Neutrophil (primary cell): ENCODE results near the gene PTDSS2.

Experiments used
- H3K27ac ChIP-seq: fragments of 200-600 bp; sonication (generic); 2 replicates; pipeline ENCODE4 v1.5.1; 2016; ENCODE audit warnings: mild to moderate bottlenecking, moderate library complexity
- H3K27me3 ChIP-seq: fragments of 200-600 bp; sonication (generic); 2 replicates; pipeline ENCODE4 v1.6.0; 2016; ENCODE audit warnings: mild to moderate bottlenecking
- H3K36me3 ChIP-seq: fragments of 200-600 bp; sonication (generic); 2 replicates; pipeline ENCODE4 v1.5.1; 2017
- H3K4me1 ChIP-seq, 2 experiments: fragments of 200-600 bp in 1 of 2; sonication (generic) in 1 of 2; 1 replicate in 1 of 2; 2 replicates in 1 of 2; pipeline versions ENCODE4 v1.5.1 to v1.6.1; 2013 to 2016; ENCODE audit warnings: low read depth in 1 of 2, low read length in 1 of 2, mild to moderate bottlenecking in 1 of 2, moderate library complexity in 1 of 2; ENCODE audit not compliant: control insufficient read depth in 1 of 2, insufficient read depth in 1 of 2
- H3K4me3 ChIP-seq, 2 experiments: fragments of 200-600 bp in 1 of 2; sonication (generic) in 1 of 2; 1 replicate in 1 of 2; 2 replicates in 1 of 2; pipeline ENCODE4 v1.5.1; 2013 to 2016; ENCODE audit warnings: low read depth in 1 of 2, low read length in 1 of 2, mild to moderate bottlenecking in 1 of 2, moderate library complexity in 1 of 2
- H3K9me3 ChIP-seq: fragments of 200-600 bp; sonication (generic); 2 replicates; pipeline ENCODE4 v1.5.1; 2016
- TF ChIP-seq, protein P1 (sequence below): fragments of 200-600 bp; sonication (generic); IDR thresholded peaks from 2 replicates; pipeline ENCODE4 v1.5.1; 2016; ENCODE audit warnings: antibody characterized with exemption

PTDSS2 gene

GRCh38 chr11:489610-490185, 39.6 kb downstream of the PTDSS2 start:
- Histone ChIP-seq H3K4me3 (no peak overlapping the region), H3K9me3 (no peaks in the 10 kb centered on the region), H3K27ac (no peak overlapping the region), H3K27me3 (no peaks in the 10 kb centered on the region), H3K4me1 (no peaks in the 10 kb centered on the region), H3K36me3 (peaks cover 32% of the 10 kb centered on the region)
- TF ChIP-seq, protein P1, sequence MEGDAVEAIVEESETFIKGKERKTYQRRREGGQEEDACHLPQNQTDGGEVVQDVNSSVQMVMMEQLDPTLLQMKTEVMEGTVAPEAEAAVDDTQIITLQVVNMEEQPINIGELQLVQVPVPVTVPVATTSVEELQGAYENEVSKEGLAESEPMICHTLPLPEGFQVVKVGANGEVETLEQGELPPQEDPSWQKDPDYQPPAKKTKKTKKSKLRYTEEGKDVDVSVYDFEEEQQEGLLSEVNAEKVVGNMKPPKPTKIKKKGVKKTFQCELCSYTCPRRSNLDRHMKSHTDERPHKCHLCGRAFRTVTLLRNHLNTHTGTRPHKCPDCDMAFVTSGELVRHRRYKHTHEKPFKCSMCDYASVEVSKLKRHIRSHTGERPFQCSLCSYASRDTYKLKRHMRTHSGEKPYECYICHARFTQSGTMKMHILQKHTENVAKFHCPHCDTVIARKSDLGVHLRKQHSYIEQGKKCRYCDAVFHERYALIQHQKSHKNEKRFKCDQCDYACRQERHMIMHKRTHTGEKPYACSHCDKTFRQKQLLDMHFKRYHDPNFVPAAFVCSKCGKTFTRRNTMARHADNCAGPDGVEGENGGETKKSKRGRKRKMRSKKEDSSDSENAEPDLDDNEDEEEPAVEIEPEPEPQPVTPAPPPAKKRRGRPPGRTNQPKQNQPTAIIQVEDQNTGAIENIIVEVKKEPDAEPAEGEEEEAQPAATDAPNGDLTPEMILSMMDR, result no peak

DNA sequence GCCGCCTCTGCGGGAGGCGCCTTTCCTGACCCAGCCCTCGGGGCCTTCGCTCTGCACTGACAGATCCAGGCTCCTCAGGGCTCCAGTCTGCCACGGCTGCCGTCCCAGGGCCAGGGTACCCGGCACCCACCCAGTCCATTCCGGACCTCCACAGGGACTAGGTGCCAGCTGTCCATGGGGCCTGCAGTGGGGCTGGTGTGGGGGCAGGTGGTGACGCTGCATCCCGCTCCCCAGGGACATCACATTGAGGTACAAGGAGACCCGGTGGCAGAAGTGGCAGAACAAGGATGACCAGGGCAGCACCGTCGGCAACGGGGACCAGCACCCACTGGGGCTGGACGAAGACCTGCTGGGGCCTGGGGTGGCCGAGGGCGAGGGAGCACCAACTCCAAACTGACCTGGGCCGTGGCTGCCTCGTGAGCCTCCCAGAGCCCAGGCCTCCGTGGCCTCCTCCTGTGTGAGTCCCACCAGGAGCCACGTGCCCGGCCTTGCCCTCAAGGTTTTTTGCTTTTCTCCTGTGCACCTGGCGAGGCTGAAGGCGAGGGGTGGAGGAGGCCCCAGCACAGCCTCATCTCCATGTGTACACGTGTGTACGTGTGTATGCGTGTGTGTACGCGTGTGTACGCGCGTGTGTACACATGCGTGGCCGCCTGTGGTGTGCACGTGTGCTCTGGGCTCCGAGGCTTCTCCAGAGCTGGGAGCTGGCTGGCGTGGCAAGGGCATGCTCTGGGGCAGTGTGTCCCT, 40.3 kb downstream of the PTDSS2 start:
- H3K9me3 ChIP-seq, result no peaks in the 10 kb centered on the region
- no peak overlapping the region for H3K4me3 ChIP-seq
- no peaks in the 10 kb centered on the region for H3K4me1 ChIP-seq
- TF ChIP-seq, protein P1, result no peak
- H3K36me3 ChIP-seq, result peaks cover 38% of the 10 kb centered on the region
- no peak overlapping the region for H3K27ac ChIP-seq
- no peaks in the 10 kb centered on the region for H3K27me3 ChIP-seq

DNA sequence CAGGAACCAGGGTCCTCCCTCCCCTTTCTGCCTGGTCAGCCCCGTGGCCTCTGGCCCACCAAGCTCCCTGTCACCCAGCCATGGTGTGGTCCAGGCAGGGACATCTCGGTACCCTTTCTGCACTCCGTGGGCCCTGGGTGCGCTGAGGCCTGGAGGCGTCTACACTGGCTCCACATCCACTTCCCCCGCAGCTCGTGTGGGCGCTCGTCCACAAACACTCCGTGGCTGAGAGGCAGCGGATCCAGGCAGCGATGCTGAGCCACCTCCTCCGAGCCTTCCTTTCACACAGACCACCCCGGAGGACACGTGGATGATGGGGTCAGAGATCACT, 40.8 kb downstream of the PTDSS2 start:
- no peak overlapping the region for H3K27ac ChIP-seq
- H3K9me3 ChIP-seq, result no peaks in the 10 kb centered on the region
- H3K4me1 ChIP-seq, result no peaks in the 10 kb centered on the region
- H3K27me3 ChIP-seq, result no peaks in the 10 kb centered on the region
- no peak overlapping the region for H3K4me3 ChIP-seq
- TF ChIP-seq, protein P1, result no peak
- H3K36me3 ChIP-seq, result peaks cover 44% of the 10 kb centered on the region

GRCh38 chr11:491358-491757, 41.3 kb downstream of the PTDSS2 start:
- Histone ChIP-seq H3K27me3 (no peaks in the 10 kb centered on the region), H3K9me3 (no peaks in the 10 kb centered on the region), H3K4me1 (no peaks in the 10 kb centered on the region), H3K36me3 (peaks cover 48% of the 10 kb centered on the region), H3K27ac (no peak overlapping the region), H3K4me3 (no peak overlapping the region)
- TF ChIP-seq, protein P1, result no peak

DNA sequence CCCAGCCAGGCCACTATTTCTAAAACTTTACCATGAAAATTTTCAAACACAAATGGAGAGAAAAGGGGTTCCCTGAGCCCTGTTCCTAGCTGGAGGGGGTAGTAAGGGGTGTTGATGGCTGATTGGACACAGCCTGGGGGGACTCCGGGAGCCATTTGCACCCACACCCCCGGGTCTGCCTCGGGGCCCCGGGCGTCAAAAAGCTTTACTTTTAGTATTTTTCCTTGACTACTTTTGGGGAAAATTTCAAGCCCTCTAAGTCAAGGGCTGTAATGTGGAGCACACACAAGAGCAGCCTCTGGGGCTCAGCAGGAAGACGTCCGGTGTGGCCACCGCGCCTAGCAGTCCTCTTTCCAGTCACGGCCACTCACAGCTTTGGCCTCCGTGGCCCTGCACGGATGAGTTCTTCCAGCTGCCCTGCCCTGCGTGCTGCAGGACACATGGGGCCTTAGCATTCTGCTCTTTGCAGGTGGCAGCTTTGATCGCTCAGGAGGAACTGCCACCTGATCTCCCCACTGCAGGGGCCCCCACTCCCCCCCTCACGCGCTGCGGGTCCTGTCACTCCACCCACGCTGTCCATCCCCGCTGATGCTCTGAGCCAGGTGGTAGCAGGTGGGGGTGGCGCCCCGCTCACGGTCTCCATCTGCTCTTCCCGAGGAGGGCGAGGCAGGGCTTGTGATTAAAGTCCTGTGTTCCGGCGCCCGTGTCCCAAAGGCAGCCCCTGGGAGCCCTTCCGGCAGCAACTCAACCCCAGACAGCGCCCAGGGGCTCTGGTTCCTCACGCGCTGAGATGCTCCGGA, 42.5 kb downstream of the PTDSS2 start:
- Histone ChIP-seq H3K36me3 (peaks cover 61% of the 10 kb centered on the region), H3K27ac (no peak overlapping the region), H3K9me3 (no peaks in the 10 kb centered on the region), H3K27me3 (no peaks in the 10 kb centered on the region), H3K4me1 (no peaks in the 10 kb centered on the region), H3K4me3 (no peak overlapping the region)
- TF ChIP-seq, protein P1, result no peak
